COLO829 (cell line): ENCODE results near the gene RHOU.
"Not testable (repeated sequence)": the region's sequence is repeated elsewhere in the genome, so short reads cannot be mapped to it uniquely, and the experiment has no call there.

ENCODE experiments used
- DNase-seq: peaks from one replicate; pipeline ENCODE4 v3.0.0; 2012; ENCODE audit warnings: low spot score

Gene RHOU

GRCh38 chr1:228734881-228735801, at the start of gene RHOU:
RHOU (plus strand) TSS chr1:228735479; CDS start chr1:228735743, 264 bp downstream.
- DNase-seq: peak; percentile 18

GRCh38 chr1:228687587-228687986, 47.7 kb upstream of the RHOU start:
- no peak for DNase-seq

GRCh38 chr1:228689255-228689654, 46.0 kb upstream of the RHOU start:
- no peak for DNase-seq

- DNase-seq: no peak
These were observed 44.1 kb upstream of the RHOU start for GRCh38 chr1:228691211-228691610.

- DNase-seq: peak; percentile 51
These were observed 43.4 kb upstream of the RHOU start for GRCh38 chr1:228691926-228692325.

GRCh38 chr1:228694447-228694846, 40.8 kb upstream of the RHOU start:
- not testable (repeated sequence) for DNase-seq

GRCh38 chr1:228695015-228695955, 40.0 kb upstream of the RHOU start:
- DNase-seq: no peak

- no peak for DNase-seq
These were observed 37.9 kb upstream of the RHOU start for GRCh38 chr1:228697207-228698016.

- no peak for DNase-seq
These were observed 37.3 kb upstream of the RHOU start for GRCh38 chr1:228698017-228698329.

GRCh38 chr1:228702433-228702832, 32.8 kb upstream of the RHOU start:
- DNase-seq: no peak

- DNase-seq: no peak
These were observed 29.0 kb upstream of the RHOU start for GRCh38 chr1:228706305-228706704.

- no peak for DNase-seq
These were observed 18.2 kb upstream of the RHOU start for GRCh38 chr1:228717081-228717480.

- DNase-seq: no peak
These were observed 13.9 kb upstream of the RHOU start for GRCh38 chr1:228721407-228721806.

- DNase-seq: no peak
These were observed 12.0 kb upstream of the RHOU start for GRCh38 chr1:228723287-228723686.

- no peak for DNase-seq
These were observed 11.4 kb upstream of the RHOU start for GRCh38 chr1:228723921-228724320.

GRCh38 chr1:228725178-228725577, 10.1 kb upstream of the RHOU start:
- no peak for DNase-seq

GRCh38 chr1:228727681-228728171, 7.6 kb upstream of the RHOU start:
- DNase-seq: no peak

- no peak for DNase-seq
These were observed 2.9 kb upstream of the RHOU start for GRCh38 chr1:228732426-228732825.

GRCh38 chr1:228733576-228733975, 1.7 kb upstream of the RHOU start:
- DNase-seq: no peak

GRCh38 chr1:228735871-228736586, 750 bp downstream of the RHOU start:
- no peak for DNase-seq

- no peak for DNase-seq
These were observed 1.7 kb downstream of the RHOU start for GRCh38 chr1:228736844-228737445.
